Stimulated activated CD8-positive, alpha-beta memory T cell treated with anti-CD3 and anti-CD28 coated beads, Interleukin-15, amount 100 ng/mL, for 48 hours (primary cell): ENCODE data around the gene CDH13.

Source experiments
- DNase-seq, 2 donors: peaks; one replicate each; pipeline ENCODE4 v3.0.0-alpha.2; 2020; ENCODE audit warnings: low read depth in 2 of 2

The CDH13 gene

GRCh38 chr16:82782715-82783251 lies 156.0 kb downstream of the CDH13 start:
- DNase-seq, result no peak

DNA sequence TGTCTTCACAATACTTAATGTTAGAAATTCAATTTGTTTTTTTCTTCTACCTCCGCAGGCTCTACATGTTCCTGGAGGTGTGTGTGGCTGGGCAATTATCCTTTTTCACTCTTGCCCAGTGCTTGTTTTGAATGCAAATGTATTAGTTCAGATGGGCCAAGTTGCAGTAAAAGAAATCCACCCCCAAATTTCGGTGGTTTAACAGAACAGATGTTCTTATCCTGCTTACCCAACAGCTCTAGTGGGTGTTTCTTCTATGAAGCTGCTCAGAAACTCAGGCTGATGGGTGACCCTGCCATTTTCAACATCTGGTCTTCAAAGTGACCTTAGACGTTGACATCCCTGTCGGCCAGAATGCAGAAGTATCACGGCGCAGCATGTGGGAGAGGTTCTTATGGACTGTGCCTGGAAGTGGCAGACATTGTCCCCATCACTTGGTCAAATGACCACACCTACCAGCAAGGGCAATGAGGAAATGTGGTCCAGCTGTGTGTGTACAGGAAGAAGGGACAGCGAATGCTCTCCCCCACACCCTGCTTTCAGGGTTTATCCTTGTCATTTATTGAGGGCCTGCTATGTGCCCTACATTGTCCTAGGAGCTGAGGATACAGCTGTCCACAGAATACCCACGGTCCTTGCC lies 157.3 kb downstream of the CDH13 start:
- DNase-seq, result no peak

GRCh38 chr16:82784573-82784968 lies 157.8 kb downstream of the CDH13 start:
- DNase-seq, result no peak

GRCh38 chr16:82788225-82788624 lies 161.5 kb downstream of the CDH13 start:
- no peak for DNase-seq

GRCh38 chr16:82788919-82789318 lies 162.2 kb downstream of the CDH13 start:
- no peak for DNase-seq

- no peak for DNase-seq
Observed at GRCh38 chr16:82792693-82793092, 165.9 kb downstream of the CDH13 start.

- DNase-seq, result no peak
Observed at GRCh38 chr16:82793528-82794245, 166.9 kb downstream of the CDH13 start.

GRCh38 chr16:82796047-82796446 lies 169.3 kb downstream of the CDH13 start:
- no peak for DNase-seq

DNA sequence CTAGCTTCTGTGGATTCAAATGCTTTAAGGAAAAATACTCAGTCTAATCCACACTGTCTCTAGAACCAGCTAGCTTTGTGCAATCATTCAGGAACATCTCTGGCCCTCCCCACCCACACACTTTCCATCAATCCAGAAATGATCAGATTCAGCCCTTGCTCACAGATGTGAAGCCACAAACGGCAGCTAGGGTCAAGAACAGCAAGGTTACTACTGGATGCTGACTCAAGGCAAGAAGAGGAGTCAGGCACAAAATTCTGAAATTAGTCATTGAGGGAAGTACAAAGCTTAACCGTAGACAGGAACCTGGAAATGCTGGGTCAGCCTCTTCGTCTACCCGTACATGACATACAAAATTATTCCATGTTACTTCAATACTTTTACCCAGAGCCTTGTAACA lies 174.6 kb downstream of the CDH13 start:
- DNase-seq, result peak; percentile 1 to 26

DNA sequence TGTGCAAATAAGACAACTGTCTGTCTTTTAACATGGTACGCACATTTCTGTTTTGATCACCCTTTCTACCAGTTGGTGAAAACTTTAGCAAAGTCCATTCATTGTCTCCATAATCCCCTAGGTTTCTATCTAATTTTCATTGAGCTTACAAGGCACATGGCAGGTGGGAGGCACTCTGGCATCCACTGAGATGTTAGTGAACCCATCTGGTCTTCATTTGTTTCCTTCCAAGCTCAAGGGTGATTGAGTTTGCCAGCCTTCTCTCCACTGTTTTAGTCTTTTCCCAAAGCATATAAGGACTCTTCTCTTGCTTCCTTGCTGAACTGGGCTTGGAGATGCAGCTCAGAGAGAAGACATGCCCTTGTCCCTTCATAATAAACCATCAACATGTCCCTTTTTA lies 179.1 kb downstream of the CDH13 start:
- DNase-seq, result no peak

DNA sequence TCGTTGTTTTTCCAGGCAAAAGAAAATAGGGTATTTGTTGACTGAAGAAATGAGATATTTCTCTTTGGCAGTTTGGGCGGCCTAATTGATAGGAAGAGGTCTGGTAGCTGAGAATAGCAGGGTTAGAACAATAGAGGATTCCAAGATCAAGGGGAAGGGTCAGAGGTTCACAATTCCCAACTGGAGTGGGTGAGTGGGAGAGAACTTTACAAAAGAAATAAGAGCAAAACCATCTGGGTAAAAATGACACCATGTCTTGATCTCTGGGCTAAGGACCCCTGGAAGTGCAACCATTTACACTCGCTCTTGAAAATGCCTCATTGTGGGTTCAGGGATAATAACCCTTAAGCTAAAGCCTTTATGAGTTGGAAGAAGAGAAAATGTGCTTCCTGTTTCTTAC lies 180.5 kb downstream of the CDH13 start:
- no peak for DNase-seq

DNA sequence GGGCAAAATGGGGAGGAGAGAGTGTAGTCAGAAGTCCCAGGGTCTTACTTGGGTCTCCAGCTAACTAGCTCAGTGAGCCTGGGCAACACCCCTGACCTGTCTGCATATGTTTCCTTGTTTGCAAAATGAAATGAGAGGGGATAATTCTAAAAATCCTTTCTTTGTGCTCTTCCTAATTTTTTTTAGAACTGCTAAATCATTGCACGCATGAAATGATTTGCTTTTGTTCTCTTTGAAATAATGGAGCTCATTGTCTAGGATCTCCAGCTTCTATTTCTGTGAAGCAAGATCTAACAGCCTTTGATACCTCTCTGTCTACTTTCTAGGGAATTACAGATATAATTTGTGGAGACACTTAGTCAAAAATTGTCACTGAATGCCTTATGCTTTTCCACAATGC lies 181.3 kb downstream of the CDH13 start:
- DNase-seq, result no peak

- DNase-seq, result no peak
Observed at GRCh38 chr16:82810077-82810476, 183.3 kb downstream of the CDH13 start.

DNA sequence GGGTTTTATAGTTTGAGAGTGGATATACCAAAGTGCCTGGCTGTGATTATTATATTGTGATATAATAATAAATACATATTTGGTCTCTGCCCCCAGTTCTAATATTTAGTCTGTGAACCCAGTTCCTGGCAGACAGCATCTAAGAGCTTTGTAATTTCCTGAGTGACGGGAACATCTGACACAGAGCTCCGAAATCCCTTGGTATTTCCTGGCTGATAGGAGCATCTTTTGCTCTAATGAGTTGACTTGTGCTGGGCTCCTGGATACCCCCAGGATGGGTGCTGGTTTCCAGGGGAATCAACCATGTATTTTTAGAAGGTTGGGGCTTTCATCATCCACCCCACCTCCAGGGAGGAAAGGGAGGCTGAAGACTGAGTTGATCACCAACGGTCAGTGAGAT lies 187.3 kb downstream of the CDH13 start:
- DNase-seq, result no peak

DNA sequence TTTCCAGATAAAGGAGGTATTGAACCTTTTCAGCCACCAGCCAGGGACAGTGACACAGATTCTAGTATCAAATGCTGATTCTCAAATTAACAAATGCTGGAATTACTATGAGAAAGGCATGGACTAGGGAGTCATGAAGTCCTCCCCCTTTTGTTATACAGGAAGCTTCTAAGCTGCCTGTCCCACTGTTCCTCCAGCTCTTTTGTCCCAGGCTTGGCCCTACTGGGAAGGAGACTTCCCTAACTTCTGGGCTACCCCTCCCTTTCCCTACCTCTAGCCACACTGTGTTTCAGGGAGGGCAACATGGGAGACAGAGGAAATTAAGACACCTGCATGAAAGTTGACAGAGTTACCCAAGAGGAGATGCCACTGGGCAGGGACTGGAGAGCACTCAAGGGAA lies 192.5 kb downstream of the CDH13 start:
- DNase-seq, result no peak

GRCh38 chr16:82820855-82821254 lies 194.1 kb downstream of the CDH13 start:
- DNase-seq, result no peak

DNA sequence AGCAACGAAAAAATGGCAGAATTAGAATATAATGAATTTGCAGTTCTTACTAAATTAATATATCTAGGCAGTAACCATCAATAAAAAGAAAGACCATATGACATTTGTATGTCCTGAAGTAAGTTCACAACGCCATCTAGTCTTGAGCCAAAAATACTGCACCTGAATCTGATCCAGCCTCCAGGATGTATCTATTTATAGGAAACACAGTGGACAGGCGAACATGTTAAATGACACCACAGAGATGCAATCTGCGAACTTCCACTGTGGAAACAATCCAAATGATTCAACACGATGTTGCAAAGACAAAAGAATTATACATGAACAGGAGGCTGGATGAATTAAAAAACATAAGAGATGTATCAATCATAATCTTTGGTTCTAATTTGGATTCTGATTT lies 197.6 kb downstream of the CDH13 start:
- DNase-seq, result no peak

DNA sequence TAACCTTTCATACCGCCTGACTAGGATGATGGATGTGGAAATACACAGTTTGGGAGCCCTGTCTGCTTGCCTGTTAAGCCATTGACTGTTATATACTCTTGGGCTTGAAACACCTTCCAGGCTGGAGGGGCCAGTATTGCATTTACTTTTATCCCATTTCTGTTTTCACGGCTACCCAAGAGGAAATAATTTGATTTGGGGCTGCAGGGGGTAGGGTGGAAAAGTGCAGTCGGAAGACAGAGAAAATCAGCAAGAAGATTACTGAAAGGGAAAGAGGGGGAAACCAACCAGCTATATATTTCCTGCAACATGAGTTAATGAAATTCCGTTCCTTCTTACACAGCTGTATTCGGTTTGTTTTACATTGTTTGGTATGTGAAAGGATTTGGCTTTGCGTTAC lies 202.5 kb downstream of the CDH13 start:
- DNase-seq, result no peak

- no peak for DNase-seq
Observed at GRCh38 chr16:82830944-82831343, 204.2 kb downstream of the CDH13 start.

GRCh38 chr16:82832821-82833220 lies 206.1 kb downstream of the CDH13 start:
- DNase-seq, result no peak

GRCh38 chr16:82833378-82833993 lies 206.7 kb downstream of the CDH13 start:
- DNase-seq, result no peak

DNA sequence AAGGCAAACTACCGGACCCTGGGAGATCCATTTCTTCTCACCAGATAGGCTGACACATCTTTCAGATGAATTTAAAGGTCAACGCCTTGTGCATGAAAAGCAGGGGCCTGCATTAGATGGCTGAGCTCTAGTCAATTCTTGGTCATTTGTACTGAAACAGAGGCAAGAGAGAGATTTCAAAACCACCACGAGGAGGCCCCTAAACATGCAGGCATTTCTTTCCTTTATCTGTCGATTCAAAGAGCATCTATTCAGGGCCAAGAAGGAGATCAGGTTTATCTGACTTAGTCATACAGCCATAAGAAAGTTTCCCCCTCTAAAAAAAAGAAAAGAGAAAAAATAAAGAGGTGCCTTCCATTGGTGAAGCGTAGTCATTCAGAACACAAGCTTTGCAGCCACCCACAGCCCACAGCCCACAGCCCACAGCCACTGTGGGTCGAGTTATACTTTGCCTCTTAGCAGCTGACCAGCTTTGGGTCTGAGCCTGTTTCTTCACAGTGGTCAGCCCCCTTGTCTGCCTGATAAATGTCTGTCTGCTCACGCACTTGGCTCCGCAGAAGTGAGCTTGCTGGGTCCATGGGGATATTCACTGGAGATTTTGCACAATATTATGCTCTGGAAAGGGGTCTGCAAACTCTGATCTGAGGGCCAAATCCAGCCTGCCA lies 207.5 kb downstream of the CDH13 start:
- DNase-seq, result no peak
